Heart left ventricle (tissue), 16 donors: ENCODE measurements around the gene DMRTB1. TPM values are rescaled to one million over a fixed set of nuclear protein-coding genes. Genes with fewer than 3 reads are reported as not detected.
A peak's percentile ranks its signal among the peaks of the same experiment; 100 is the strongest.

Source experiments
- ATAC-seq, 4 donors: fragments of 200-7000 bp; cut with Tn5 transposase; one replicate each; pipeline ENCODE4 v1.9.1; 2020 to 2022; ENCODE audit warnings: moderate library complexity in 4 of 4, mild to moderate bottlenecking in 3 of 4, moderate number of reproducible peaks in 1 of 4
- DNase-seq, 5 donors: peaks; one replicate each; pipeline ENCODE4 v3.0.0-alpha.2; 2020
- H3K27ac ChIP-seq, 12 donors: fragments of 200-600 bp; sonication (generic) in 4 of 12; one replicate each; pipeline versions ENCODE4 v1.5.0 to v1.8.0; 2016 to 2022; ENCODE audit warnings: mild to moderate bottlenecking in 2 of 12
- H3K27me3 ChIP-seq, 9 donors: fragments of 200-600 bp; sonication (generic) in 2 of 9; one replicate each; pipeline versions ENCODE4 v1.5.1 to v1.8.0; 2016 to 2022; ENCODE audit warnings: mild to moderate bottlenecking in 3 of 9
- H3K36me3 ChIP-seq, 9 donors: fragments of 200-600 bp; sonication (generic) in 2 of 9; one replicate each; pipeline versions ENCODE4 v1.5.0 to v1.8.0; 2018 to 2022; ENCODE audit warnings: mild to moderate bottlenecking in 2 of 9
- H3K4me1 ChIP-seq, 12 donors: fragments of 200-600 bp; sonication (generic) in 4 of 12; one replicate each; pipeline versions ENCODE4 v1.5.0 to v1.8.0; 2016 to 2022; ENCODE audit warnings: mild to moderate bottlenecking in 3 of 12
- H3K4me3 ChIP-seq, 12 donors: fragments of 200-600 bp; sonication (generic) in 4 of 12; one replicate each; pipeline versions ENCODE4 v1.5.0 to v1.8.0; 2017 to 2022; ENCODE audit warnings: mild to moderate bottlenecking in 9 of 12, moderate library complexity in 4 of 12
- H3K9me3 ChIP-seq, 12 donors: fragments of 200-600 bp; sonication (generic) in 4 of 12; one replicate each; pipeline versions ENCODE4 v1.5.0 to v1.8.0; 2016 to 2022; ENCODE audit warnings: mild to moderate bottlenecking in 1 of 12
- POLR2A ChIP-seq, 2 donors: fragments of 450-650 bp; IDR thresholded peaks; one replicate each; pipeline ENCODE4 v1.6.1; 2017; ENCODE audit warnings: antibody characterized with exemption in 2 of 2, mild to moderate bottlenecking in 2 of 2, moderate library complexity in 2 of 2
- WGBS, 4 donors: extraction: QIAGEN DNeasy Blood & Tissue Kit in 2 of 4; methylation state at CpG; one replicate each; pipeline versions ENCODE4 v1.1.5 to v1.1.7; 2013 to 2018; 5-methylcytosine and 5-hydroxymethylcytosine counted together
- intact Hi-C, 10 donors: fragments of 100-400 bp; cut with DNase I; formaldehyde crosslinking; loops; one replicate each; pipeline versions ENCODE4 v1.11.1 to v1.14.2; 2022
- polyA plus RNA-seq, 2 donors: library from polyadenylated mRNA; stranded (reverse); fragments of 200-250 nt; gene quantifications; one replicate each; pipeline ENCODE4 v1.2.3, GENCODE V29; 2013
- total RNA-seq, 9 donors: library from RNA; depleted of rRNA in 2 of 9; stranded (reverse); fragments of >200 nt in 2 of 9; fragmentation: NEBNext Ultra II Directional in 3 of 9; extraction: Animal tissue kit (Norgen Biotek cat#: 25700) in 3 of 9; gene quantifications; one replicate each; pipeline versions ENCODE4 v1.1.0 to v1.2.4, GENCODE V29; 2016 to 2023
- TF ChIP-seq, protein P1 (sequence below), 12 donors: fragments of 200-600 bp; sonication (generic) in 4 of 12; IDR thresholded peaks; one replicate each; pipeline versions ENCODE4 v1.5.0 to v1.8.0; 2018 to 2022; ENCODE audit warnings: antibody characterized with exemption in 12 of 12, mild to moderate bottlenecking in 5 of 12
- donor health status: ischemic (EF 13 %, LVEDD 7.1; RV severe dilation, severe dysfunction).
- donor health status: healthy with polysubstance abuse.
- donor health status: DM: no; HTN: yes; CAD: no.
- donor health status: DM: no; HTN: no; CAD: no.
- donor health status: ischemic (EF 25% LVEDD 6.9; RV normal size, moderate dysfunction).
- donor health status: ischemic (EF 25% LVEDD 5.7; RV mildly dilated, moderate dysfunction).
- donor health status: healthy.
- donor health status: DM: yes; HTN: yes; CAD: no.
- donor health status: ischemic (EF 35%, LVEDD 5.7; RV mildly dilated, moderate dysfunction).
- donor health status: nonischemic (EF 11% LVEDD 7.7; RV severe dilation, severe dysfunction).
- donor health status: DM: yes; HTN: yes; CAD: no.
- donor health status: PGD.
- donor health status: ischemic (EF 29% LVEDD 5.4; RV normal size, mild dysfunction).
- donor health status: nonischemic (EF 23%, LVEDD 6.1; RV moderate dilation, normal function).

The DMRTB1 gene
- total and polyA plus RNA-seq, 11 donors, result not detected

DNA sequence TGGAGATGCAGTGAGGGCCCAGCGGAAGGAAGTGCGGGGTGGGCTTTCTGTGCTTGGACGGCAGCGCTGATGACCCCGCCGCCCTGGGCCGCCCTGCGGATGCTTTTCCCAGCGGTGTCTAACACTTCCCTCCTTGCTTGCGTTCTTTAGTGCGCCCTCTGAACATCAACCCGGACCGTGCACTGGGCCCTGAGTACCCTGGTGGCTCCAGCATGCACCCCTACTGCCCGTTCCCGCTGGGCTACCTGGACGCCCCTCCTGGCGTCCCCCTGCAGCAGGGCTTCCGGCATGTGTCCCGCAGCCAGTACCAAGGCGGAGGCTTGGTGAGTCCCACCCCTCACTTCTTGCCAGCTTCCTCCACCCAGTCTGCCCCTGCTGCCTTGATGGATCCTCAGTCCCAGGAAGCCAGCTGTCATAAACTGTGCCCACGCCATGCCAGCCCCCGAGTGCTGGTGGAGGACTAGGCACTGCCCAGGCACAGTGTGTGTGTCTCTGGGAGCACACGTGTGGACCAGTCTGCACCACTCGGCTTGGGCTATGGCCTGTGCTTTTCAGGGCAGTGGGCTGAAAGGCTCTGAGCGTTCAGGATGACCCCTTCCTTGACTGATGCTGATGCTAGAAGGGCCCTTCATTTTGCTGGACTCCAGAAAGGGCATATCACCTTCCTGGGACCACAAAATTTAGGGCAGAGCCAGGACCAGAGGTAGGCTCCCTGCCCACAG is 2.3 kb downstream of the DMRTB1 start:
- no peaks in the 10 kb centered on the region for H3K9me3 ChIP-seq
- intact Hi-C loops, result no loop called here
- H3K36me3 ChIP-seq, result no peaks in the 10 kb centered on the region
- TF ChIP-seq POLR2A (IDR thresholded peaks at IDR 0.05), result no peak
- TF ChIP-seq, protein P1, sequence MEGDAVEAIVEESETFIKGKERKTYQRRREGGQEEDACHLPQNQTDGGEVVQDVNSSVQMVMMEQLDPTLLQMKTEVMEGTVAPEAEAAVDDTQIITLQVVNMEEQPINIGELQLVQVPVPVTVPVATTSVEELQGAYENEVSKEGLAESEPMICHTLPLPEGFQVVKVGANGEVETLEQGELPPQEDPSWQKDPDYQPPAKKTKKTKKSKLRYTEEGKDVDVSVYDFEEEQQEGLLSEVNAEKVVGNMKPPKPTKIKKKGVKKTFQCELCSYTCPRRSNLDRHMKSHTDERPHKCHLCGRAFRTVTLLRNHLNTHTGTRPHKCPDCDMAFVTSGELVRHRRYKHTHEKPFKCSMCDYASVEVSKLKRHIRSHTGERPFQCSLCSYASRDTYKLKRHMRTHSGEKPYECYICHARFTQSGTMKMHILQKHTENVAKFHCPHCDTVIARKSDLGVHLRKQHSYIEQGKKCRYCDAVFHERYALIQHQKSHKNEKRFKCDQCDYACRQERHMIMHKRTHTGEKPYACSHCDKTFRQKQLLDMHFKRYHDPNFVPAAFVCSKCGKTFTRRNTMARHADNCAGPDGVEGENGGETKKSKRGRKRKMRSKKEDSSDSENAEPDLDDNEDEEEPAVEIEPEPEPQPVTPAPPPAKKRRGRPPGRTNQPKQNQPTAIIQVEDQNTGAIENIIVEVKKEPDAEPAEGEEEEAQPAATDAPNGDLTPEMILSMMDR (IDR thresholded peaks at IDR 0.05), result no peak
- WGBS, 4 donors, result 83 to 93% (median 87%) methylated on average over 16 to 25 of the region's 25 CpGs
- H3K27me3 ChIP-seq, result peaks cover 0 to 10% (median 0%) of the 10 kb centered on the region in 9 donors
- no peak overlapping the region for H3K27ac ChIP-seq
- DNase-seq (no peak), ATAC-seq (peak in 1 of 4 donors; percentile 21)
- H3K4me1 ChIP-seq, result no peaks in the 10 kb centered on the region
- H3K4me3 ChIP-seq, result no peak overlapping the region

DNA sequence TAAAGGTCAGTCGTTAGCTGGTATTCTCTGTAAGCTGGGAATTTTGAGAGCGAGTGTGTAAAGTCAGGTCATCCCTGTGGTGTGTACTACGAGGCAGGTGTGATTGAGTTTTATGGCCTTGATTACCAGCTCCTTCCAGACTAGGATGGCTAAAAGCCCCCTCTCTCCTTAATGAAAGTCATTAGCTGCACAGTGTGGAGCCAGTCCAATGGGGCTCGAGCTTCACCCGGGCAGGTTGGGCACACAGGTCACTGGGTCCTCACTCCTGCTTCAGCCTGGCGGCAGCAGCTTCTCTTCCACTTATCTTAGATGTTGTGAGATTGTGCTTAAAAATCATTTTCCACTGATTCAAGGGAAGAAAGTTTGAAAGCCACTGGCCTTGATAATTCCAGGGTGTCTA is 3.0 kb downstream of the DMRTB1 start:
- H3K27ac ChIP-seq, result no peak overlapping the region
- ATAC-seq (no peak), DNase-seq (no peak)
- H3K36me3 ChIP-seq, result no peaks in the 10 kb centered on the region
- peaks cover 0 to 6% (median 0%) of the 10 kb centered on the region in 9 donors for H3K27me3 ChIP-seq
- H3K9me3 ChIP-seq, result no peaks in the 10 kb centered on the region
- 89 to 93% (median 91%) methylated on average over 6 of the region's 6 CpGs for WGBS, 4 donors
- intact Hi-C loops, result no loop called here
- H3K4me1 ChIP-seq, result peaks cover 0 to 2% (median 0%) of the 10 kb centered on the region in 12 donors
- H3K4me3 ChIP-seq, result no peak overlapping the region
- TF ChIP-seq, protein P1 (IDR thresholded peaks at IDR 0.05), result no peak
- no peak for TF ChIP-seq POLR2A (IDR thresholded peaks at IDR 0.05)

GRCh38 chr1:53462769-53463501 is 3.7 kb downstream of the DMRTB1 start:
- intact Hi-C loops, result no loop called here
- peak in 2 of 4 donors; percentile 10 to 47 for ATAC-seq
- Histone ChIP-seq H3K36me3 (no peaks in the 10 kb centered on the region), H3K4me1 (peaks cover 0 to 5% (median 0%) of the 10 kb centered on the region in 12 donors), H3K9me3 (no peaks in the 10 kb centered on the region), H3K27ac (no peak overlapping the region), H3K4me3 (no peak overlapping the region), H3K27me3 (peaks cover 0 to 3% (median 0%) of the 10 kb centered on the region in 9 donors)
- DNase-seq, result no peak
- TF ChIP-seq POLR2A (IDR thresholded peaks at IDR 0.05), result no peak
- TF ChIP-seq, protein P1 (IDR thresholded peaks at IDR 0.05), result no peak
- WGBS, 4 donors, result 55 to 78% (median 68%) methylated on average over 7 to 11 of the region's 11 CpGs
